Upper lobe of left lung (tissue), 6 donors: Measurements from ENCODE around the gene TFF1. TPM values are rescaled to one million over a fixed set of nuclear protein-coding genes. Genes with fewer than 3 reads are reported as not detected.

ENCODE experiments used
- ATAC-seq, 2 donors: fragments of 200-7000 bp; cut with Tn5 transposase; one replicate each; pipeline ENCODE4 v1.9.1; 2022; ENCODE audit warnings: mild to moderate bottlenecking in 2 of 2, moderate library complexity in 2 of 2; ENCODE audit not compliant: low FRiP score in 2 of 2
- DNase-seq, 2 donors: peaks; one replicate each; pipeline ENCODE4 v3.0.0-alpha.2; 2019 to 2020
- H3K27ac ChIP-seq, 4 donors: fragments of 200-600 bp; sonication (generic); one replicate each; pipeline ENCODE4 v1.5.1; 2016 to 2019
- H3K27me3 ChIP-seq, 4 donors: fragments of 200-600 bp; sonication (generic); one replicate each; pipeline ENCODE4 v1.5.1; 2017 to 2019
- H3K36me3 ChIP-seq, 4 donors: fragments of 200-600 bp; sonication (generic); one replicate each; pipeline ENCODE4 v1.5.1; 2016 to 2019
- H3K4me1 ChIP-seq, 4 donors: fragments of 200-600 bp; sonication (generic); one replicate each; pipeline ENCODE4 v1.5.1; 2018 to 2019
- H3K4me3 ChIP-seq, 4 donors: fragments of 200-600 bp; sonication (generic); one replicate each; pipeline ENCODE4 v1.5.1; 2017 to 2019; ENCODE audit warnings: mild to moderate bottlenecking in 2 of 4, moderate library complexity in 1 of 4
- H3K9me3 ChIP-seq, 4 donors: fragments of 200-600 bp; sonication (generic); one replicate each; pipeline ENCODE4 v1.5.1; 2018 to 2019
- CTCF ChIP-seq, 6 experiments: fragments of 450-650 bp in 4 of 6; fragments of 200-600 bp in 2 of 6; sonication (generic) in 2 of 6; IDR thresholded peaks; one replicate each; pipeline ENCODE4 v1.5.1; 2016 to 2019; ENCODE audit warnings: antibody characterized with exemption in 6 of 6
- EP300 ChIP-seq, 4 donors: sonication (generic); formaldehyde crosslinking; IDR thresholded peaks; one replicate each; pipeline ENCODE4 v1.5.1; 2017; ENCODE audit warnings: antibody characterized with exemption in 4 of 4, control low read depth in 2 of 4
- POLR2A ChIP-seq, 4 donors: fragments of 450-650 bp; IDR thresholded peaks; one replicate each; pipeline ENCODE4 v1.5.1; 2016 to 2017; ENCODE audit warnings: antibody characterized with exemption in 4 of 4, mild to moderate bottlenecking in 2 of 4
- POLR2AphosphoS5 ChIP-seq, 2 donors: sonication (generic); formaldehyde crosslinking; IDR thresholded peaks; one replicate each; pipeline ENCODE4 v1.5.1; 2017; ENCODE audit warnings: antibody characterized with exemption in 2 of 2
- WGBS, 2 donors: methylation state at CpG; one replicate each; pipeline ENCODE4 v1.1.5; 2017 to 2018; 5-methylcytosine and 5-hydroxymethylcytosine counted together
- total RNA-seq, 6 donors: library from RNA; depleted of rRNA in 4 of 6; stranded (reverse); fragments of >200 nt in 4 of 6; gene quantifications; one replicate each; pipeline versions ENCODE4 v1.1.0 to v1.2.1, GENCODE V29; 2016 to 2021
- donor health status: DM: no; HTN: no; CAD: no; lungs with moderate emphysema.
- donor health status: DM: no; HTN: yes; CAD: no; lungs with severe emphysema.

Gene TFF1
- total RNA-seq, 6 donors from 2014 or later, result 0.72 to 0.84 TPM; not detected in 4

DNA sequence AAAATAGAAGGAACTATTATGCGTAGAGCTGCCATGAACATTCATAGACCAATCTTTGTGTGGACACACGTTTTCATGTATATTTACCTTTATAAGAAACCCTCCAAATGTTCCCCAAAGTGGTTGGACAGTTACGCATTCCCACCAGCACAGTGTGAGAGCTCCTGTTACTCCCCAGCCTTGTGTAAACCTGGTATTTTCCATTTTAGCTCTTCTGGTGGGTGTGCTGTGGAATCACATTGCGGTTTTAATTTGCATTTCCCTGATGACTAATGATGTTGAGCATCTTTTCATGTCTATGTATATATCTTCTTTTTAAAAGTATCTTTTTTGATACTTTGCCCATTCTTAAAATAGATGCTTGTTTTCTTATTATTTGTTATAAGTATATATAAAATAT is 34.2 kb upstream of the TFF1 start:
- H3K4me3 ChIP-seq, result no peak overlapping the region
- 61 to 80% methylated on average over 4 of the region's 4 CpGs for WGBS, 2 donors
- H3K4me1 ChIP-seq, result peaks cover 0 to 8% (median 1%) of the 10 kb centered on the region in 4 donors
- no peak overlapping the region for H3K27ac ChIP-seq
- ATAC-seq, result no peak
- DNase-seq, result no peak
- H3K36me3 ChIP-seq, result no peaks in the 10 kb centered on the region
- TF ChIP-seq POLR2A (IDR thresholded peaks at IDR 0.05) (no peak), EP300 (IDR thresholded peaks at IDR 0.05) (no peak), POLR2AphosphoS5 (IDR thresholded peaks at IDR 0.05) (no peak), CTCF (IDR thresholded peaks at IDR 0.05) (no peak)
- no peaks in the 10 kb centered on the region for H3K27me3 ChIP-seq
- H3K9me3 ChIP-seq, result no peaks in the 10 kb centered on the region

GRCh38 chr21:42398436-42399028 is 32.2 kb upstream of the TFF1 start:
- Histone ChIP-seq H3K4me1 (peaks cover 0 to 16% (median 4%) of the 10 kb centered on the region in 4 donors), H3K27me3 (no peaks in the 10 kb centered on the region), H3K4me3 (no peak overlapping the region), H3K27ac (no peak overlapping the region), H3K36me3 (no peaks in the 10 kb centered on the region), H3K9me3 (no peaks in the 10 kb centered on the region)
- WGBS, 2 donors, result 78 to 84% methylated on average over 12 of the region's 12 CpGs
- ATAC-seq (no peak), DNase-seq (no peak)
- TF ChIP-seq CTCF (IDR thresholded peaks at IDR 0.05) (no peak), POLR2A (IDR thresholded peaks at IDR 0.05) (no peak)

DNA sequence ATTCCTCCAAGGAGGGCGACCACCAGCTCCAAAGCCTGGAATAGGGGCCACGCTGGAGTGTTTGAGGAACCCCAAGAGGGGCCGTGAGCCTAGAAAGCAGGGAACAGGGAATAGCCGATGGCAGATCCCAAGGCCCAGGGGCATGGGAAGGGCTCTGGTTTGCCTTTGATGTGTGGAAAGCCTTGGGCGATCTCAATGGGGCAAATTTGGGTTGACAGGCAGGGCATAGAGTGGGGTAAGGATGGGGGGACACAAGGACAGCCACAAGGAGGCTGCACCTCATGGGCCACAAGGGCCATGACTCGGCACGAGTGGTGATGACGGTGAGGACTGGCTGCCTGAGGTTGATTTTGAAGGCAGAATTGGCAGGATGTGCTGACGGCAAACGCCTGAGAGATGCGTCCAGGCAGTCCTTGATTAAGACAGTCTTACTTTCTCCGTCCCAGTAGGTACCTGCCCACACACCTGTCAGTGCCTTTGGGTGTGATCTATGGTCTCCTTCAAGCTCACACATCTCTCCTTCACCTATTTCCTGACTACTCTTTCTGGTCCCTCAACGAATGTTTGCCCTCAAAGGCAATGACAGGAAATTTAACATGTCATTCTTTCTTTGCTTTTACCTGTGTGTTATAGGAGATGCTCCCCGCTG is 31.5 kb upstream of the TFF1 start:
- DNase-seq (no peak), ATAC-seq (peak in 1 of 2 donors; percentile 16)
- Histone ChIP-seq H3K4me1 (peaks cover 0 to 19% (median 6%) of the 10 kb centered on the region in 4 donors), H3K36me3 (no peaks in the 10 kb centered on the region), H3K27ac (no peak overlapping the region), H3K27me3 (no peaks in the 10 kb centered on the region), H3K4me3 (no peak overlapping the region), H3K9me3 (no peaks in the 10 kb centered on the region)
- no peak for TF ChIP-seq EP300 (IDR thresholded peaks at IDR 0.05)
- TF ChIP-seq POLR2AphosphoS5 (IDR thresholded peaks at IDR 0.05), result no peak
- no peak for TF ChIP-seq POLR2A (IDR thresholded peaks at IDR 0.05)
- no peak for TF ChIP-seq CTCF (IDR thresholded peaks at IDR 0.05)
- WGBS, 2 donors, result 92 to 93% methylated on average over 12 to 14 of the region's 14 CpGs

DNA sequence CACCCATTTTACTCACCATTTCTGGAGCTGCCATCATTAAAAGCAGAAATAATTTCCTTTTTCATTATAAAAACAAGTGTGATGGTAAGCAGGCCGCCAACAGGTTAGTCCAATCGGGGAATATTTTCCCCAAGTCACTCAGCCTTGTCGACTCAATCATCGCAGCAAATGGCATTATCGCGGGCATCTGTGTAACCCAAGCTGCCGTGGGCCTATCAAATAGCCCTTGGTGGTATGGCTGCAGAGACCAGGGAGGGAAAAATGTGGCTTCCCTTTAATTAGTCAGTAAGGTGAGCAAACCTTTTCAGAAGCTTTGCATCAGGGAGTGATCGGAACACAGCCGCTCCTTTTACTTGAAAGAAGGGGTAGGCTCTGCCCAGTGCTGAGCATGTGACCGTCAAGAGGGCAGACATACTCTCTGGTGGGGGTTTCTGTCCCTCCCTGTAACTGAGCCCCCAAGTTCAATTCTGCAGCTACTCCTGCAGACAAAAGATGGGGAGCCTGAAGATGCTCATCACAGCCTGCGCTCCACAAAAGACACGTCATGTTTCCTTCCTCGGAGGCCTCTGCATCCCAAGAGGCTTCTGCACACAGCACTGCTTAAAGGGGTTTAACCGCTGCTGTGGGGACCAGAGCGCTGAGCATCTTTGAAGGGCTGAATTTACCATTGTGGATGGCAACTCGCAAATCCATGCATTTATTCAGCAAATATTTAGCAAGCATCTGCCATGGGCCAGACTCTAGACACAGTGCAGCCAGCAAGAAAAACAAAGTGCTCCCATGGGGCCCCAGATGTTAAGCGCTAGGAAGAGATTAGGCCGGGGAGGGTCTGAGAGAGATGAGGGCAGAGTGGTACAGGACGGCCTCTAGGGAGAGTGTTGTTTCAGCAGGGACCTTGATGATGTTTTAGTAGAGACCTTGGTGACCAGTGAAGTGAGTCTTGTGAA is 30.7 kb upstream of the TFF1 start:
- ATAC-seq (no peak), DNase-seq (no peak)
- Histone ChIP-seq H3K27me3 (no peaks in the 10 kb centered on the region), H3K36me3 (no peaks in the 10 kb centered on the region), H3K27ac (no peak overlapping the region), H3K4me3 (no peak overlapping the region), H3K4me1 (peaks cover 0 to 19% (median 7%) of the 10 kb centered on the region in 4 donors), H3K9me3 (no peaks in the 10 kb centered on the region)
- TF ChIP-seq EP300 (IDR thresholded peaks at IDR 0.05) (no peak), CTCF (IDR thresholded peaks at IDR 0.05) (no peak), POLR2AphosphoS5 (IDR thresholded peaks at IDR 0.05) (no peak), POLR2A (IDR thresholded peaks at IDR 0.05) (no peak)
- 95% methylated on average over 19 of the region's 19 CpGs for WGBS, 2 donors
